NCI-H1436 treated with DMSO at 0.1 percent for 48 hours (cell line): ENCODE data around the gene GABRD.

Experiments used
- DNase-seq: peaks from one replicate; lab custom pipeline; 2025; lab: John Stamatoyannopoulos, UW

Gene GABRD

GRCh38 chr1:2018217-2019171 is 651 bp upstream of the GABRD start:
- DNase-seq: no peak

- no peak for DNase-seq
Observed at GRCh38 chr1:2019571-2020309, 595 bp downstream of the GABRD start.

GRCh38 chr1:2020310-2020655 is 1.1 kb downstream of the GABRD start:
- no peak for DNase-seq

GRCh38 chr1:2021550-2021949 is 2.4 kb downstream of the GABRD start:
- DNase-seq: no peak

GRCh38 chr1:2022063-2022770 is 3.1 kb downstream of the GABRD start:
- DNase-seq: no peak

GRCh38 chr1:2023187-2023586 is 4.0 kb downstream of the GABRD start:
- DNase-seq: no peak

GRCh38 chr1:2024451-2024850 is 5.3 kb downstream of the GABRD start:
- no peak for DNase-seq

GRCh38 chr1:2024887-2025286 is 5.7 kb downstream of the GABRD start:
- no peak for DNase-seq

- no peak for DNase-seq
Observed at GRCh38 chr1:2025491-2025981, 6.4 kb downstream of the GABRD start.

GRCh38 chr1:2027961-2028583 is 8.9 kb downstream of the GABRD start:
- DNase-seq: no peak

- no peak for DNase-seq
Observed at GRCh38 chr1:2028870-2029560, 9.9 kb downstream of the GABRD start.

- no peak for DNase-seq
Observed at GRCh38 chr1:2029561-2029960, 10.4 kb downstream of the GABRD start.

GRCh38 chr1:2030076-2030871 is 11.1 kb downstream of the GABRD start:
- DNase-seq: no peak

GRCh38 chr1:2031546-2032540 is 12.7 kb downstream of the GABRD start:
- DNase-seq: no peak

GRCh38 chr1:2032737-2033136 is 13.6 kb downstream of the GABRD start:
- DNase-seq: no peak

GRCh38 chr1:2033165-2033564 is 14.0 kb downstream of the GABRD start:
- DNase-seq: no peak

GRCh38 chr1:2036287-2036686 is 17.1 kb downstream of the GABRD start:
- DNase-seq: no peak

- DNase-seq: no peak
Observed at GRCh38 chr1:2037314-2037979, 18.3 kb downstream of the GABRD start.

GRCh38 chr1:2038229-2038628 is 19.1 kb downstream of the GABRD start:
- DNase-seq: no peak
